GM10847 (cell line): ENCODE results near the gene PRPF6.

ENCODE experiments used
- POLR2A ChIP-seq: IDR thresholded peaks from 2 replicates; pipeline ENCODE4 v1.6.1; 2011; ENCODE audit not compliant: insufficient read length; ENCODE audit errors: extremely low read depth

PRPF6 gene

DNA sequence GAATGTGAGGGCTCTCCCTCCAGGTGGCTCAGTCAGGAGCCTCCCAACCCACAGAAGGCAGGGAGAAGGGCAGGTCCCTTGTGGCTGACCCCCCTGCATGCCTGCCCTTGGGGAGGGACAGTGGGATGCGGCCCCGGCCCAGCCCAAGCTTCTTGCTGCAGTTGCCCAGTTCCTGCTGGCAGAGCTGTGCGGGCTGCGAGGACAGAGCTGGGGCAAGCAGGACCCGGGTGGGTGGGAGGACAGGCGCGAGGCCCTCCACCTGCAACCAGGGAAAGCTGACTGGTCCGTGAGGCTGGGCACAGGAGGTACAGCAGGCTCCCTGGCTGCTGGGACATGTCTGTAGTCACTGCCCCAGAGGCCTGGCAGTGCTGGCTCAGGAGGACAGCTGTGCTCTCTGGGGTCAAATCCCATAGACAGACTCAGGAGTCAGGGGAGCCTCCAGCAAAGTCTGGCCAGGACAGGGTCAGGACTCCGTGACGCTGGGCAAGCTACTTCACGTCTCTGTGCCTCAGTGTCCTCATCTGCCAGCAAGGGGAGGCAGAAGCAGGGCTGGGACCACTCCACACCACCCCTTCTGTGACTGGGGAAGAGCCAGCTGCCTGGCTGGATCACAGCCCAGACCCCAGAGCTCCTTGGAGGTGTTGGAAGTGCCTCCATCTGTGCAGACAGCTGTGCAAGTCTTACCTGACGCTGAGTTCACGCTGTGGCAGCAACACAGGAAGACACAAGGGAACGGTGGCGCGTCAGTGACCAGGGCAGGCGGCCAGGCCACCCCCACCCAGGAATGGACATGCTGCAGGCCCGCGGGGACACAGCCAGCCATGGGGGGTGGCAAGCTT lies 37.7 kb upstream of the PRPF6 start:
- no peak for TF ChIP-seq POLR2A

- no peak for TF ChIP-seq POLR2A
Observed at GRCh38 chr20:63943808-63944077, 37.2 kb upstream of the PRPF6 start.

DNA sequence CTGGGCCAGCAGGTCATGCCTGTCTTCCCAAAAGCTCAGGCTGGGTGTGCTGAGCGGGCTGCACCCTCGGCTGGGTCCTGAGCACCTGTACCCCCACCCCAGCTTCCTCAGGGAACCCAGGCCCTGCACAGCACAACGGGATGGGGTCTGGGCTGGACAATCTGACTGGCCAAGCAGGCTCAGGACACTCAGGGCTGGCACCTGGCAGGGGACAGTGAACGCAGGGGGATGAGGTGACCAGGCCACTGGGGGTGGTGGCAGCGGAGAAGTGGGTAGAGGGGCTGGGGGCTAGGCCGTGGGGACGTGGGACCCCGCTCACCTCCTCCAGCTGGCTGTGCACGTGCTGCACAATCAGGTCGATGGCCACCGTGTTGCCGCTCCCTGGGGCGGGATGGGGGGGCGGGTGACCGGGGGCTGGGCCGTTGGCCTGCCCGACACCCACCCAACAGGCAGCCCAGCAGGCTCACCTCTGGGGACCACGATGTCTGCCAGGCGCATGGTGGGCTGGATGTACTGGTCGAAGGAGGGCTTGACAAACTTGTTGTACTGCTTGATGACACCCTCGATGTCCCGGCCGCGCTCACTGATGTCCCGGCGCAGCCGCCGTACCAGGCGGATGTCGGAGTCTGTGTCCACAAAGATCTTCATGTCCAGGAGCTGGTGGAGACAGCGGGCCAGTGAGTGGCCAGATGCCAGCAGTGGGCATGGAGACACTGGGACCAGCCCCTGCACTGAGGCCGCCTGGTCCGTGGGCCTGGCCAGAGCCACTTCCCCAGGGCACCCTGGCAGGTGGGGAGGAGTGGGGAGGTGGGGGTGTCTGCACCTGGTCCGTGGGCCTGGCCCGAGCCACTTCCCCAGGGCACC lies 36.6 kb upstream of the PRPF6 start:
- no peak for TF ChIP-seq POLR2A

GRCh38 chr20:63945031-63945658 lies 35.8 kb upstream of the PRPF6 start:
- TF ChIP-seq POLR2A, result no peak

GRCh38 chr20:63945921-63946920 lies 34.7 kb upstream of the PRPF6 start:
- TF ChIP-seq POLR2A, result no peak

DNA sequence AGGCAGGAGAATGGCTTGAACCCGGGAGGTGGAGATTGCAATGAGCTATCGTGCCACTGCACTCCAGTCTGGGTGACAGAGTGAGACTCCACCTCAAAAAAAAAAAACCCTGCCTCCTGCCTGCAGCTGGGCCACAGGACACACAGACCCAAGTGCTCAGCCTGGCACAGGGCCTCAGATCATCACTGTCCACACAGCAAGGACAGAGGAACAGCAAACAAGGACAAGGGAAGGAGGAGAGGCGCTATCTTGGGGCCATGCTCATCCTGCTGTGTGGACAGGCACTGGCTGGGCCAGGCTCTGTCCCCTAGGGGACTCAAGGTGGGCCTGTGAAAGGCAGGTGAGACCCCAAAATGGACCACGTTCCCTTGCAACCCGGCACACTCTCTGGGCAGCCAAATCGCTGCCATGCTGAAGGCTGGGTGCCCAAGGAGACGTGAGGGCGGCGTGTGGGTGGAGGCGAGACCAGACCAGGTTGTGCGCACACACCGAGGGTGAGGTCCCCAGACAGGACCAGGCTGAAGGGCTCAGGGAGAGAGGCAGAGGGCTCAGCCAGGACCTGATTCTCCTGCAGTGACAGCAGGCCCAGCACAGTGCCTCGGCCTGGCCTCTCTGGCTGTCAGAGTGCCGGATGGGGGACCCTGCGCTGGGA lies 33.8 kb upstream of the PRPF6 start:
- TF ChIP-seq POLR2A, result no peak

GRCh38 chr20:63947638-63948456 lies 33.1 kb upstream of the PRPF6 start:
- TF ChIP-seq POLR2A, result no peak

- TF ChIP-seq POLR2A, result no peak
Observed at GRCh38 chr20:63950701-63951397, 30.1 kb upstream of the PRPF6 start.

DNA sequence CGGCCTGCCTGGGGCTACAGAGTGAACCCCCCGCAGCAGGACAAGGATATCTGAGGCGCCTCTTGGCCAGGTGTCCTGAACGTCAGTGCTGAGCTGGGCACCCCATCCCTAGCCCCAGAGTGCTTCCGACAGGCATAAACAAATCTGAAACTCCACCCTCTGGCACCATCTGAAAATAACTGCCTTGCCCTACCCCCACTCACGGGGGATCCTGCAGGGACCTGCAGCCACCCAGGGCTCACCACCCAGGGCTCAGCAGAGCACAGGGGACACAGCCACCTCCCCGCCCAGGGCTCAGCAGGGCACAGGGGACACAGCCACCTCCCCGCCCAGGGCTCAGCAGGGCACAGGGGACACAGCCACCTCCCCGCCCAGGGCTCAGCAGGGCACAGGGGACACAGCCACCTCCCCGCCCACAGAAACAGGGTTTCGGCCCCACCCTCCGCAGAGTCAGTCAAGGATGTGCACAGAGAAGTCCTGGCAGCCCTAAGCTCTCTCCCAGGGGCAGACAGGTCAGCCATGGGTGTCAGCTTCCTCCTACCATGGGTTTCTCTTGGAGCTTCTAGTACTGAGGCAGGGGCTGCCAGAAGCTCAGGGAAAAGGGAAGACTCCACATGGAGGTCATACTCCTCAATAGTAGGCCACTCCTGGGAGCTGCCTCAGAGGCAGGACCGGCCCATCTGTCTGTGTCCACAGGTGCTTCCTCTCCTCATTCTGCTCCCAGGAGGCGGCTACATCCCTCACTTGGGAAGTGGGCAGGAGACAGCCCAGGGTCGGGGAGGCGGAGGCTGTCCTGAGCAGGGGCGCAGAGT lies 29.3 kb upstream of the PRPF6 start:
- no peak for TF ChIP-seq POLR2A

GRCh38 chr20:63952210-63952535 lies 28.8 kb upstream of the PRPF6 start:
- no peak for TF ChIP-seq POLR2A

GRCh38 chr20:63952769-63953168 lies 28.2 kb upstream of the PRPF6 start:
- TF ChIP-seq POLR2A, result no peak

- no peak for TF ChIP-seq POLR2A
Observed at GRCh38 chr20:63953764-63954429, 27.0 kb upstream of the PRPF6 start.

GRCh38 chr20:63955281-63955826 lies 25.6 kb upstream of the PRPF6 start:
- no peak for TF ChIP-seq POLR2A
